Vagina (tissue), 2 donors: ENCODE measurements around the gene DSCAML1.

Experiments used
- CTCF ChIP-seq, 3 experiments: fragments of 450-650 bp in 2 of 3; fragments of 200-600 bp in 1 of 3; sonication (generic) in 1 of 3; IDR thresholded peaks; one replicate each; pipeline ENCODE4 v1.5.1; 2017 to 2019; ENCODE audit warnings: antibody characterized with exemption in 3 of 3, mild to moderate bottlenecking in 2 of 3, moderate library complexity in 2 of 3
- POLR2AphosphoS5 ChIP-seq, 2 donors: sonication (generic); formaldehyde crosslinking; IDR thresholded peaks; one replicate each; pipeline ENCODE4 v1.9.0; 2017; ENCODE audit warnings: antibody characterized with exemption in 2 of 2, mild to moderate bottlenecking in 2 of 2, low read depth in 1 of 2; ENCODE audit not compliant: insufficient read depth in 1 of 2

DNA sequence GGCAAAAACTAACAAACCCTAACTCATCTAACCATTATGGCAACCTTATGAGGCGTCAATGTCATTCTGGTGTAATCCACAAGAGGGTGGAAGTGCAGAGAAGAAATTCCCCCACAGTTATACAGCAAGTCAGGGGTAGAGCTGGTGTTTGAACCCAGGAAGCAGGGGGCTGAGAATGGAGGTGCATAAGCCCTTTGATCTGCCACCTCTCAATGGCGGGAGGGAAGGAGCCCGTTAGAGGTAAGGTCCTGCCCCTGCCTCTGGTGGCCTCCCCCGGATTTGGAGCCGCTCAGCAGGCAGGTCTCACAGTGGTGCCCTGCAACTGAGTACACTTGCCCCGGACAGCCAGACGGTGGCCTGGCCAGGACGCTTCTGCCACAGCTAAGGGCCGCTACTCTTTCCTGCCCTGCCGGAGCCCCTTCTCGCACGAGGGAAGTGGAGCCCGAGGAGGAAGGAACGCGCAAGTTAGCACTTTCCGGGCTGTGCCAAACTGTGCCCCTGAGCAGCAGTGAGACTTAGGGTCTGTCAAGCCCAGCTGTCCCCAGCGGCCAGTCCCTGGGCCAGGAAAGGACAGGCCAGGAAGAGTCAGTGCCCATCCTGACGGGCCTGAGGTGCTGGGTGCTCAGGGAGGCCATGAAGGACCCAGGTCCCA, 26.4 kb upstream of the DSCAML1 start:
- TF ChIP-seq CTCF (IDR thresholded peaks at IDR 0.05): no peak
- TF ChIP-seq POLR2AphosphoS5 (IDR thresholded peaks at IDR 0.05; ENCODE audit: insufficient read depth in 1 of 2, low read depth in 1 of 2): no peak
